Activated CD8-positive, alpha-beta memory T cell treated with anti-CD3 and anti-CD28 coated beads, Interleukin-2, amount 50 U/mL, for 1 hour (primary cell): Measurements from ENCODE around the gene IFI27.

Experiments used
- DNase-seq: peaks from one replicate; pipeline ENCODE4 v3.0.0-alpha.2; 2020; ENCODE audit errors: extremely low read depth

Gene IFI27

GRCh38 chr14:94125659-94126418, 15.3 kb downstream of the IFI27 start:
- DNase-seq, result no peak

- no peak for DNase-seq
Measured at GRCh38 chr14:94126419-94126677, 15.8 kb downstream of the IFI27 start.

DNA sequence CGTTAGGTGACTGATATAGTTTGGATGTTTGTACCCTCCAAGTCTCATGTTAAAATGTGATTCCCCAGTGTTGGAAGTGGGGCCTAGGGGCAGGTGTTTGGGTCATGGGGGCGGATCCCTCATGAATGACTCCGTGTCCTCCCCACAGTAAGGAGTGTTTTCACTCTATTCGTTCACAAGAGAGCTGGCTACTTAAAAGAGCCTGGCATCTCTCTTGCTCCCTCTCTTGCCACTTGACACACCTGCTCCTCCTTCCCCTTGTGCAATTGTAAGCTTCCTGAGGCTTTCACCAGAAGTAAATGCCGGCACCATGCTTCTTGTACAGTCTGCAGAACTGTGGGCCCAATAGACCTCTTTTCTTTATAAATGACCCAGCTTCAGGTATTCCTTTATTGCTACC, 16.3 kb downstream of the IFI27 start:
- DNase-seq, result no peak

DNA sequence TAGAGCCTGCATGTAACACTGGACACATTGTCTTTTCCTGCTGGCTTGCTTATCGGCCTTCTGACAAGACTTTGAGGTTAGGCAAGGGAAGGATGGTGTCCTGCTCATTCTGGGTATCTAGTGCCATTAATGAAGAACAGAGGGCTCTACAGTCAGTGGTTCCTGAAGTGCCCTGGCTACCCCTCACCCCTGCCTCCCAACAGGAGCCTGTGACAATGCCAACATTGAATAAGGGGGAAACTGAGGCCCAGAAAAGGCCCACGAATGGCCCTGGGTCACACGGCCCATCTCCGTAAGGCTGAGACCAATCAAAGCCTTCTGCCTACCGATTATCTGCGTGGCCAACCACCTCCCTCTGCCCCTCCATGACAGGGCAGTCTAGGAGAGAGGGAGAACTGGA, 16.8 kb downstream of the IFI27 start:
- DNase-seq, result no peak

DNA sequence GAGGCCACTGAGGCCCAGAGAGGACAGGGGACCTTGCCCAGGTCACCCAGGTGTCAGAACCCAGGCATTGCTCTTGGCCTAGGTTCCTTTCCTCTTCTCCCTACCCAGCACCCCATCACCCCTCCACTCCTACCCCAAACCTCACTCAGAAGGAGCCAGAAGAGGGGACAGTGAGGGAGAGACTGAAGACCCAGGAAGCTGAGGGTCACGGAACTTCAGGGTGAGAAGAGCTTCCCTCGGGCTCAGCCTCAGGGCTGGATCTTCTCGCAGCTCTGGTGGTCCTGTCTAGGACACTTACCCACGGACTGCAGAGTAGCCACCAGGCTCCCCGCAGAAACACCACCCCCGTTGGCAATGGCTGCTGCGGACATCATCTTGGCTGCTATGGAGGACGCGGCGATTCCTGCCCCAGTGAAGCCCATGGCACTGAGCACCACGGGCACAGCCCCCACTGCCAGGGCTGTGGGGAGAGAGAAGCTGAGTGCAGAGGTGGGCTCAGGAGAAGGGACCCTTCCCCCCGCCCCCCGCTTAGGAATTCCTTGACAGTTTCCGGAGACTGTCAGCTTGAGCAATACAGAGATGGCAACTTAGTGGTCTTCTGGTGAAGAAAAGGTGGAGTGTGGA, 17.8 kb downstream of the IFI27 start:
- no peak for DNase-seq

DNA sequence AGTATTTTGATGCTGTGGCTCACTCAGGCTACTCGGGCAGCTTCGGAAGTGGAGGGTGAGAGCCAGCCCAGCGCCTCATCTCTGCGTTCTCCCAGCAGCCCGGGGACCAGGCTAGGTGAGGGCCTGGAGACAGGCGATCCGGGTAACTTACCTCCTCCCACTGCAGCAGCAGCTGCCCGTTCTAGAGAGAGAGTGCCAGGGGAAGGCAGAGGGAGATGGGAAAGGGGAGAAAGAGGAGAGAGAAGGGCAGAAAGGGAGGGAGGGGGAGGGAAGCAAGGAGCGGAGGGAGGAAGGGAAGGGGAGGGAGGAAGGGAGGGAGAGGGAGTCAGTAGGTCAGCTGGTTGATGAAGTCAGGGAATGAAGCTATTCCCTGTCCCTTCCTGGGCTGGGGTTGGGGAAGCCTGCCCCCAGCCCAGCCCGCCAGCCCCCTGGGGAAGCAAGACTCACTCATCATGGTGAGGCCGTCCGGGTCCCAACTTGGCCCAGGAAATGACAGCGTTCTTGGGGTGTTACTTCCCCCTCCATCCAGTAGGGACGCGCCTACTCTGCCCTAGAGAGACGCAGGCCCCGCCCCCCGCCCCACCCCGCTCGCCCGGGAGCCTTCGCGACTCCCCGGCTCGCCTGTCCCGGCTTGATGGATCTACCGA, 18.7 kb downstream of the IFI27 start, which contains the start of gene IFI27L2:
Gene IFI27L2 (minus strand): TSS at position 494 of the 647 bp plus-strand sequence. CDS start 40 bp downstream, at position 454.
- peak; percentile 22 for DNase-seq

GRCh38 chr14:94129758-94130414, 19.4 kb downstream of the IFI27 start:
- DNase-seq, result no peak

GRCh38 chr14:94132285-94132887, 21.9 kb downstream of the IFI27 start:
- no peak for DNase-seq

DNA sequence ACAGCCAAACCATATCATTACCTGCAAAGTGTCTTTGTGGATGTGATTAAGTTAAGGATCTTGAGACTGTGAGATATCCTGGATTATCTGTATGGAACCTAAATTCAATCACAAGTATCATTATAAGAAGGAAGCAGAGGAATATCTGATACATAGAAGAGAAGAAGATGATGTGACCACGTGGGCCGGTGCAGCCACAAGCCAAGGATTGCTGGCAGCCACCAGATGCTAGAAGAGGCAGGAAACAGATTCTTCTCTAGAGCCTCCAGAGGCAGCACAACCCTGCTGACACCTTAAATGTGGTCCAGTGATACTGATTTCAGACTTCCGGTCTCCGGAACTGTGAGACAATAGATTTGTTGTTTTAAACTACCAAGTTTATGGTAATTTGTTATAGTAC, 24.9 kb downstream of the IFI27 start:
- DNase-seq, result no peak

- DNase-seq, result peak; percentile 45
Measured at GRCh38 chr14:94136575-94137331, 26.2 kb downstream of the IFI27 start.

DNA sequence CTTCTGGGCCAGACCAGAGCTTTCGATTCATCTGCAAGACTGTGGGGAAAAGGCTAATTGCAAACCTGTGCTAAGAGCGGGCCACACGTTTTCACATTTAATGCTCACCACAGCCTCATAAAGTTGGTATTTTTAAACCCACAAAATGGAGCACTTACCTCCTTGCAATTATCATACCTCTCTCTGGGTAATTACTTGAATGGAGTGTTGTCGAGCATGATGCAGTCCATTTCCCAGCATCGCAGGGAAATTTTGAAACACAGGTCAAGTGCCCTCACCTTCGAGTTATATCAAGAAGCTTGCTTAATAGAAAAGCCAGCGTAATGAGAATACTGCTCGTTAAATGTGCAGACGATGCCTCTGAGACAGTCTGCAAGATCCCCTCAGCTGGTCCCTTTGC, 27.7 kb downstream of the IFI27 start:
- no peak for DNase-seq

- DNase-seq, result no peak
Measured at GRCh38 chr14:94139006-94139405, 28.5 kb downstream of the IFI27 start.

GRCh38 chr14:94139421-94139820, 28.9 kb downstream of the IFI27 start:
- no peak for DNase-seq

- no peak for DNase-seq
Measured at GRCh38 chr14:94142247-94142646, 31.7 kb downstream of the IFI27 start.

- no peak for DNase-seq
Measured at GRCh38 chr14:94142836-94143235, 32.3 kb downstream of the IFI27 start.

DNA sequence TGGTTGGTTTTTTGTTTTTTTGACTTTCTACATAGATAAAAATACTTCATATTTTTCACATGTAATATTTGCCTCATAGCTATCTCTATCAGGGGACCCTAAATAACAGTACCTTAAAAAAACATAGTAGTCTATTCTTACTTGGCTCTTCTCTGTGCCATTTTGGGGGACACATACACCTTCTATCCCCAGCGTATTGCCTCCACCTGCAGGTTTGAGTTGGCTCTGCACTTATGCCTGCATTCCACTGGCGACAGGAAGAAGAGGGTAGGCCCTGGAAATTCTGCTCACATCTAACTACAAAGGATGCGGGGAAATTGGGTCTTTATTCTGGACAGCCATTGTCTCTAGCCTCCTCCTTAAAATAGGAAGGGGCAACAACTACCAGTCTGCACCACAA, 32.7 kb downstream of the IFI27 start:
- no peak for DNase-seq

DNA sequence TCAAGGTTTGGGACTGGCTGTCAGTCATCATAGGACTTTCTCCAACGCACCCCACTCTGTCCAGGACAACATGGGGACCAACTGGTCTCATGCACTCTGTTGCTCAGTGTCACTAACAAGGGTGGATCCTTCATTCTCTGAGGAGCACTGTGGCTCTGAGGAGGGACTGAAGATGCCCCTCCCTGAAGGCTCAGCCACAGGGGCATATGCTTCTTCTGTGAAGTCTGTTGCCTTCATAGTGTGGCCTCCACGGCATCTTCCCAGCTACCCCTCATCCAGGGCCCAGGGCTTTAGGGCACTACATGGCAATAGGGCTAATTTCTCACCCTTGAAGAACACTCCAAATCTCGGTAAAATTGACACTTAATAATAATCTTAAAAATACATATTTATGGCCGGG, 33.2 kb downstream of the IFI27 start:
- no peak for DNase-seq

GRCh38 chr14:94144765-94145164, 34.2 kb downstream of the IFI27 start:
- DNase-seq, result no peak

DNA sequence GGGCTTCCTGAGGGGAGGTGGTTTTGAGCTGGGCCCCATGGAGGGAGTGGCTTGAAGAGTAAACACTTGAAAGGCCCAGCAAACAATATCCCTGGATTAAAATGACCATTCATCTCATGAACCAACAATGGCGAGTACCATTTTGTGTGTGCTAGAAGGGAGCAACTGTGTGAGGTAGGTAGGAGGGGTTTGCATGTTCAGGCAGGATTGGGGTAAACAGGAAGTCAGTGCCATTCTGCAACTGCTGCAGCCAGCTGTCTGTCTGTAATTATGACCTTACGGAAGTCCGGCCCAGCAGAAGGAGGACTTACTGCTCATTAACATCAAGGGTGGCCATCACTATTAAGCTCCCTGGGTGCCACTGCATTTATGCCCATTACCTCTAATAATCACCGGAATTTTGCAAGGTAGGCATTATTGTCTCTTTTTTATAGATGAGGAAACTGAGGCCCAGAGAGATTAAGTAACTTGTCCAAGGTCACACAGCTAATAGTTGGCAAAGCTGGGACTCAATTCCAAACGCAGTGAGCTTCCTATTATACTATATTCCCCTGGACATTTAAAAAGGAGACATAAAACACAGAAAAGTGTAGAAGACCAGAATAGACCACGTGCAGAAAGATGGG, 35.5 kb downstream of the IFI27 start:
- DNase-seq, result no peak

DNA sequence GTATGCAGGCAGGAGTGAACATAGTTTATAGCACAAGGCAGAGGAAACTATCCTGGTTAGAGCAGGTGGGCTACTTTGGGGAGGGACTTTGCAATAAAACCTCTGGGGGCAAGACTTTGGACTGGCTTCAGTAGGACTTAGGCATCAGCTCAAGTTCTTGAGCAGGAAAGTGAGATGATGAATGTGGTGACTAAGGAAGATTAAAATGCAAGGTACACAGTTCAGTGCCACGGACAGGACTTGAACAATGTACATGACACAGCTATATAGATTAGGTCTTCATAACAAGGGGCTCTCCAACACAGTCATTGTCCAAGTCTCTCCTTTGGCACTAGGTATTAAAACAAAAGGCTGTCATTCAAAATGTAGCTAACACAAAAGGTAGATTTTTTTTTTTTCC, 42.1 kb downstream of the IFI27 start:
- no peak for DNase-seq

- no peak for DNase-seq
Measured at GRCh38 chr14:94153750-94154342, 43.3 kb downstream of the IFI27 start.
